Measurements from ENCODE around the gene CFB. TPM values are rescaled to one million over a fixed set of nuclear protein-coding genes. Genes with fewer than 3 reads are reported as not detected.

CFB gene
- total and polyA plus RNA-seq, 2 of the 13 experiments (the other 11 are each of a cell fraction or from before 2014, with no cell fraction given), result 171 to 513 TPM

DNA sequence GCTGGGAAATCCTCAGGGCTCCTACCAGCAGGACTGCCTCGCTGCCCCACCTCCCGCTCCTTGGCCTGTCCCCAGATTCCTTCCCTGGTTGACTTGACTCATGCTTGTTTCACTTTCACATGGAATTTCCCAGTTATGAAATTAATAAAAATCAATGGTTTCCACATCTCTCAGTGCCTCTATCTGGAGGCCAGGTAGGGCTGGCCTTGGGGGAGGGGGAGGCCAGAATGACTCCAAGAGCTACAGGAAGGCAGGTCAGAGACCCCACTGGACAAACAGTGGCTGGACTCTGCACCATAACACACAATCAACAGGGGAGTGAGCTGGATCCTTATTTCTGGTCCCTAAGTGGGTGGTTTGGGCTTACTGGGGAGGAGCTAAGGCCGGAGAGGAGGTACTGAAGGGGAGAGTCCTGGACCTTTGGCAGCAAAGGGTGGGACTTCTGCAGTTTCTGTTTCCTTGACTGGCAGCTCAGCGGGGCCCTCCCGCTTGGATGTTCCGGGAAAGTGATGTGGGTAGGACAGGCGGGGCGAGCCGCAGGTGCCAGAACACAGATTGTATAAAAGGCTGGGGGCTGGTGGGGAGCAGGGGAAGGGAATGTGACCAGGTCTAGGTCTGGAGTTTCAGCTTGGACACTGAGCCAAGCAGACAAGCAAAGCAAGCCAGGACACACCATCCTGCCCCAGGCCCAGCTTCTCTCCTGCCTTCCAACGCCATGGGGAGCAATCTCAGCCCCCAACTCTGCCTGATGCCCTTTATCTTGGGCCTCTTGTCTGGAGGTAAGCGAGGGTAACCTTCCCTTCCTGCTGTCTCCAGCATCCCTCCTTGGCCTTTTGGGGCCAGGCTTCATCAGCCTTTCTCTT lies at the start of gene CFB (continued):
- TF ChIP-seq, protein P1, sequence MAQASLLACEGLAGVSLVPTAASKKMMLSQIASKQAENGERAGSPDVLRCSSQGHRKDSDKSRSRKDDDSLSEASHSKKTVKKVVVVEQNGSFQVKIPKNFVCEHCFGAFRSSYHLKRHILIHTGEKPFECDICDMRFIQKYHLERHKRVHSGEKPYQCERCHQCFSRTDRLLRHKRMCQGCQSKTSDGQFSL (CRISPR knock-in tag; IDR thresholded peaks at IDR 0.05), result 0 out of 2 replicates have a peak, but pooled peaks have one; percentile 26
- TF ChIP-seq JUND (CRISPR knock-in tag; IDR thresholded peaks at IDR 0.05), result no peak
- TF ChIP-seq SP2 (CRISPR knock-in tag; IDR thresholded peaks at IDR 0.05), result peak; percentile 74
- TF ChIP-seq KDM3A (CRISPR knock-in tag; IDR thresholded peaks at IDR 0.05; ENCODE audit: low read depth), result peak; percentile 47; the same call in 1 of the 2 replicates
- TF ChIP-seq MED1 (CRISPR knock-in tag; IDR thresholded peaks at IDR 0.05), result peak; percentile 96
- TF ChIP-seq ZNF704 (CRISPR knock-in tag; IDR thresholded peaks at IDR 0.05; ENCODE audit: borderline replicate concordance), result peak; percentile 85; the same call in 1 of the 2 replicates
- TF ChIP-seq CHCHD3 (CRISPR knock-in tag; IDR thresholded peaks at IDR 0.05), result peak; percentile 5; the same call in 1 of the 2 replicates
- TF ChIP-seq, protein P2, sequence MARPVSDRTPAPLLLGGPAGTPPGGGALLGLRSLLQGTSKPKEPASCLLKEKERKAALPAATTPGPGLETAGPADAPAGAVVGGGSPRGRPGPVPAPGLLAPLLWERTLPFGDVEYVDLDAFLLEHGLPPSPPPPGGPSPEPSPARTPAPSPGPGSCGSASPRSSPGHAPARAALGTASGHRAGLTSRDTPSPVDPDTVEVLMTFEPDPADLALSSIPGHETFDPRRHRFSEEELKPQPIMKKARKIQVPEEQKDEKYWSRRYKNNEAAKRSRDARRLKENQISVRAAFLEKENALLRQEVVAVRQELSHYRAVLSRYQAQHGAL (CRISPR knock-in tag; IDR thresholded peaks at IDR 0.05; ENCODE audit: not compliant biosample characterization), result no peak
- TF ChIP-seq HMGA1 (CRISPR knock-in tag; conservative IDR thresholded peaks at IDR 0.05), result no peak
- TF ChIP-seq ATRX (CRISPR knock-in tag; IDR thresholded peaks at IDR 0.05; ENCODE audit: borderline replicate concordance), result no peak
- peak; percentile 31; the same call in 1 of the 2 replicates for TF ChIP-seq ZNF7 (CRISPR knock-in tag; IDR thresholded peaks at IDR 0.05)
- TF ChIP-seq ZBTB3 (CRISPR knock-in tag; IDR thresholded peaks at IDR 0.05; ENCODE audit: borderline replicate concordance, low read depth), result peak; percentile 63; the same call in 1 of the 2 replicates
- peak; percentile 13; the same call in 1 of the 2 replicates for TF ChIP-seq ZNF274 (CRISPR knock-in tag; IDR thresholded peaks at IDR 0.05)
- TF ChIP-seq ZBTB39 (CRISPR knock-in tag; IDR thresholded peaks at IDR 0.05), result peak; percentile 4; the same call in 1 of the 2 replicates
- peak; percentile 87 for TF ChIP-seq ARNT2 (CRISPR knock-in tag; IDR thresholded peaks at IDR 0.05; ENCODE audit: low read depth)
- TF ChIP-seq MYC (CRISPR knock-in tag; IDR thresholded peaks at IDR 0.05; ENCODE audit: borderline replicate concordance), result peak; percentile 70; the same call in 1 of the 2 replicates
- no peak; the same call in 1 of the 2 replicates for TF ChIP-seq GTF3A (CRISPR knock-in tag; conservative IDR thresholded peaks at IDR 0.05)
- TF ChIP-seq NONO (IDR thresholded peaks at IDR 0.05), result no peak
- peak; percentile 92 for TF ChIP-seq NONO (CRISPR knock-in tag; conservative IDR thresholded peaks at IDR 0.05)
- peak; percentile 62; the same call in 1 of the 2 replicates for TF ChIP-seq ZNF362 (CRISPR knock-in tag; IDR thresholded peaks at IDR 0.05; ENCODE audit: borderline replicate concordance)
- TF ChIP-seq ARID2 (CRISPR knock-in tag; IDR thresholded peaks at IDR 0.05; ENCODE audit: borderline replicate concordance), result no peak
